Cerebellar nuclear complex (tissue), 1 donor: ENCODE measurements around the gene SH3PXD2A.
"Not testable (repeated sequence)": the region's sequence is repeated elsewhere in the genome, so short reads cannot be mapped to it uniquely, and the experiment has no call there.

ENCODE experiments used
- DNase-seq, 2 experiments: peaks; one replicate each; lab custom pipeline; 2025; lab: John Stamatoyannopoulos, UW

The SH3PXD2A gene

DNA sequence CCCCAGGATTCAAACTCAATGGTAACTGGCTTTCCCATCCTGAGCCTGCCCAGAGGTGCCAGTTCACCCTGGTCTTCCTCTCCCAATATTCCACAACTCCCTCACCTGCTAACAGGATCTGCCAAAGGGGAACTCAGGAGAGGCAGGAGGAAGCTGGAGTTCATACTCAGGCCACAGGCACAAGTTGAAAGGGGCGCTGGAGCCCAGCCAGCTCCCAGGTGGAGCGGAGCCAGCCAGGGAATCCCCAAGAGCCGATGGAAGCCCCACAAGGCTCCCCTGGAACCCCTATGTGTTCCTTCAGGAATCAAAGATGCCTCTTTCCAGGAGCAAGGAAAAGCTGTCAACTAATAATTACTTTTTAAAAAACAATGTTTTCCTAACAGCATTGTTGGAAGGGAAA lies 63.5 kb downstream of the SH3PXD2A start:
- no peak for DNase-seq

DNA sequence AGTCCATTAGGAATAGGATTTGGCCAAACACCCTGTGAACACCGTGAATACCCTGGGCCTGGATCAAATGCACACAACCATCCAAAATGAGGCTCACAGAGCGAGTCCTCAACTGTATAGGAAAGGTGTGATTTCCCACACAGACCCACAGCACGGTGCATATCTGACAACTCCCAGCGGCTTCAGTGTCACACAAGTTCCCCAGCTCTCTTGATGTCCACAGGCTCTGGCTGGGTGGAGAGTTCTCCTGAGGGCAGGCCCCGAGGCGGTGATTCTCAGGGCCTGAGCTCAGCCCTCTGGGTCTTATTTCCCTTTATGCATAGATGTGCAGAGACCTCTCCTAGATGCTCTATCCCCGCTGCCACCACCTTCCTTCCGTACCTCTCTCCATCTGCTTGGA lies 64.1 kb downstream of the SH3PXD2A start:
- DNase-seq = no peak

DNA sequence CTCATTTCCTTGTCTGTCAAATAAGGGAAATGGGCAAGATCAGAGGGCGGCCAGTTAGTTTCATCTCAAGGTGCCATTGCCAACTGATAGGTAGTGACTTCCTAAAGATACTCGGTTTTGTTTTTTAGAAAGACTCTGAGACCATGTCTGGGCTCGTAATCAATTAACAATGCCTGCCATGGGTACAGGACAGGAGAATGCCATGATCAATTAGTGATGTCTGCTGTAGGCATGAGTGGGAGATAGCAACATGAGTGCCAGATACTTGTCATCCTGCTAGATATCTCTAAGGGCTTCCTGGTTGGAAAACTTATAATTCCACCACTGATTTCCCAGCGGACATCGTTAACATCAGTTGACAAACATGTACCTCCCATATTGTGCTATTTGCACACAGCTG lies 64.8 kb downstream of the SH3PXD2A start:
- DNase-seq = no peak

DNA sequence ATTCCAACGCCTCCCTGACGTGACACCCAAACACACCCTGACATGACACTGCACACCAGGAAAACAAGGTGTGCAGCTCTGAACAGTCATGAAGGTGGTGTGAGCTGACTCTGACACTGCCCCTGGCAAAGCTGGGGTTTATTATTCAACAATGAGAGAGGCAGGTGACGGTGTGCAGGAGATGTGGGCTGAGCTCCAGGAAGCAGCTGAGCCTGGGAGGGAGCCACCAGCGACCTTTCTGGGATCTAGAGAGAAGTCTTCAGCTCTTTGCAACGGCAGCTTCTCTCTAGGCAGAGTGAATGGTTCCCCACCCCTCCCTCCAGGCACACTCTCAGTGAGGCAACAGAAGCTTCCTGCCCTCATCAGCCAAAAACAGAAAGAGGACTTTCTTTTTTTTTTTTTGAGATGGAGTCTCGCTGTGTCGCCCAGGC lies 65.6 kb downstream of the SH3PXD2A start:
- DNase-seq = no peak

DNA sequence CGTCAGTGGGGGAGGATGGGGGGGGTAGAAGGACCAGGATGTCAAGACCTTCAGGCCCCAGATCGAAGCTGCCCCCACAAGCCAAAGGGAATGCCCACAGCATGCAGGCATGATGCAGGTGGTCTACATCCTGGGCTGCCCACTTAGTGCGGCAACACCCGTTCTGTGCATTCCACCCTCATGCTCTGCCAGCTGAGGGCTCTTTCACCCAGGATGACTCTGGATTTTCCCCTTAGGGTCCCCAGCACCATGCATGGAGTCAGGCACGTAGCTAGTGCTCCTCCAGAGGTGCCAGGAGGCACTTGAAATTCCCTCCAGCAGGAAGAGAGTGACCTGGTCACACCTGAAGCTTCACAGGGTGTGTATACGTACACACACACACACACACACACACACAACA lies 66.2 kb downstream of the SH3PXD2A start:
- no peak for DNase-seq

DNA sequence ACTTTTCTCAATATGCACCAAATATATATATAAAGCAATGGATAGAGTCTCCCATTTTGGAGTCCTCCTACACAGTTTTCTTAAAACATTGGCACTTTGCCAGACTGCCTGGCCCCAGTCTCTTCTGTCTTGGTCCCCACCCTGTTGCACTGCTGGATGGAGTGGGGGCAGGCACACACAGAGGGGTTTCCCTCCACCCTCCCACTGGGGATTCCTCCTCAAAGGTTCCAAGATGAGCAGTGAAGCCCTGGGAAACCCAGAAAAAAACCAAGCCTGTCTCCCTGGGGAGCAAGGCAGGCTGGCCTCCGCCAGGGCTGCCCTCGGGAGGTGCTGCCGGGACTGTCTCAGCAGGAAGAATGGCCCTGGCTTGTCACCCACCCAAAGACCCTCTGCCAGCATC lies 68.0 kb downstream of the SH3PXD2A start:
- DNase-seq = no peak

DNA sequence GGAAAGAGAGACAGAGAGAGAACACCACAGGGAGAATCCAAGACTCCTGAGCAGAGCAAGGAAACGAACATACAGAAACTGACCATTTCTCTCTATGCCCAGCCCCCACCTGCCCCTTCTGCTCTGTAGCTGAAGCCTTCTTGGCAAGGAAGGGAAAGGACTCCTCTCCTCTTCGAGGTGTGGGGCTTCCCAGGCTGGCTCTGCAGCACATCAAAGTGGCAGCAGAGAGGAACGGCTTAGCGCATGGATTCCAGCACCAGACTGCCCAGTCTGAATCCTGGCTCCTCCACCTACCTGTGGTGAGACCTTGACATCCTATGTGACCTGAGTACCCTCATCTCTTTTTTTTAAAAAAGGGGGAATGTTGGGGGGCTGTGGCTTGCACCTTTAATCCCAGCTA lies 69.4 kb downstream of the SH3PXD2A start:
- DNase-seq = no peak

DNA sequence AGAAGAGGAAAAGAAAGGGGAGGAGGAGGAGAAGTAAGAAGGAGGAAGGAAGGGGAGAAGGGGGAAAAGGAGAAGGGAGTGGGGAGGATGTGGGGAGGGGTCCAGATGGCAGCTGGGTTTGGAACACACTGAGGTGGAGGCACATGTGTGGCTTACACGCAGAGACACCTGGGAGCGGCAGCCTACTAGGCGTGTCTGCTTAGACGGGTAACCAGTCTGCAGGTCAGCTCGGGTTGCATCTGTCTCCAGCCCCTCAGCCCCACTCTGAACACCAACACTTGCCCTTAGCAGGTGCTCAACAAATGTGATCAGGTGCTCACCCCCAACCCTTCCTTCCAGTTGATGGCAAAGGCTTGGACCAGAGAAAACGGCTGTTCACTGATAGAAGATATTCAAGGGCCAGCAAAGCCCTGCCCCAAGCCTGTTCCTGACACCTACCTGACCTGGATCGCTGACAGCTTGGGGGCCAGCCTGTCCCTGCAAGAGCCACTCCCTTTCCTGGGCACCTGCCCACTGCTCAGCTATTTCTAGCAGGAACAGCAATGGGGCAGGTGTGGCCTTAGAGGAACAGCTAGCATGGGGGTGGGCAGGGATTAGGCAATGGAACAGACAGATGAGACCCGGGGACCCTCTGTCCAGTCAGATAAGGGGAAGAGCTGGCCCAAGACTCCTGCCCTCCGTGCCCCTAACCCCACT lies 70.5 kb downstream of the SH3PXD2A start:
- DNase-seq = no peak

DNA sequence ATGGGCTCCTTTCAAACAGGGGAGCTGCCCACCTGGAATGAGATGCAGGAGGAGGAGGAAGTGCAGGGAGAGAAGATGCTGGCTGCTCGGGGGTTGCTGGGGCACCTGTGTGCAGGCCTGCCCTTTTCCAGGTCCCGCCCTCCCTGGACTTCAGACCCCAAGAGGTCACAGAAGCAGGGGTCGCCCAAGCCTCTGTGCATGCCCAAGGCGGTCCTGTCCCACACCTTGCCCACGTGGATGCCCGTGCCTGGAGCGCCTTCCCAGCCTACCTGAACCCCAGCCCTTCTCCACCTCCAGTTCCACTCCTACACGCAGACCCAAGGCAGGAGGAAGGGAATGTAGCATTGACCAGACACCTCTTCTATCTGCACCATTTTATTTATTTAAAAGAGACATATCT lies 71.3 kb downstream of the SH3PXD2A start:
- DNase-seq = no peak

DNA sequence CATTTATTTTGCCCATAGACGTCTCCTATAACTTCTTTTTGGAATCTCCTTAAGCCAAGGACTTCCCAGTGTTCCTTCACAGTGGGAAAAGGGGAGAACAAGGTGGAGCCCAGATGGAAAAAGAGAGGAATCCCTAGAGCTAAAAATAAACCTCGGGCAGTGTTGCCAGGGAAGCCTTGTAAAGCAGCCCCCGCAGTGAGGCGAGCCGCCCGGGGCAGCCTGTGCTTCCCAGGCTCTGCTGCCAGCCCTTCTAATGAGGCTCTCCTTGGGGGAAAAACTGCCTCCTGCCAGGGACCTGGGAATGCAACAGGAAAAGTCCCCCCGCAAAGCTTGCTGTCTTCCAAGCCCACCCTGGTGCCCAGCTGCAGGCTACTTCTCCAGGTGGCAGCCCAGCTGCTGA lies 71.7 kb downstream of the SH3PXD2A start:
- DNase-seq = peak in 1 of 2 experiments; percentile 19

DNA sequence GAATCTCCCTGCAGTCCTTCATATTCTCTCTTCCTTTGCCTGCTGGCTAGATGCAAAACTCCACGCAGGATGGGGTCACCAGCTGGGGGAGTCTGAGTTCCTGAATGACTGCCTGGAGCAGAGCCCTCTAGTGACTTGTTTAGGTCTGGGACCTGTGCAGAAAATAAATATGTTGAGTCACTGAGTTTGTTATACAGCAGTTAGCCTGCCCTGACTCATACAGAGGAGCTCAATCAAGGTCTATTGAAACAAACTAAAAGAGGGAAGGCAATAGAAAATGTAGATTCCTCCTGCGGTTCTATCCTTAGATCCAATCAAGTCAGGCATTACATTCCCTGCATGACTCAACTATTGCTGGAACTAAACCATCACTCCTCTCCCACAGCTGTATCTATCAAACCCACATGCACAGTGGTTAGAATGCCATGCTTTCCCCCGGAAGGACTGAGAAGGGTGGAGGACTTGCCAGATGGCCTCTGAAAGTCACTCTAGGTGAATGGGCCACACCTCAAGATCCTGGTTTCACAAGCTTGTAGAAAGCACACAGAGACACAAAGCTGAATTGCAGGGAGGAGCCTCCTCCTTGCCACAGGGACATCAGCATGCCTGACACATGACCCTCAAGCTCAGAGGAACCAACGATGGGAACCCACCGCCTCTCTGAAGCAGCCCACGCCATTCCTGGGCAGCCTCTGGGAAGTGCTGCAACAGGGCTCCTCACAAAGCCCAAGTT lies 73.9 kb downstream of the SH3PXD2A start:
- DNase-seq = no peak

DNA sequence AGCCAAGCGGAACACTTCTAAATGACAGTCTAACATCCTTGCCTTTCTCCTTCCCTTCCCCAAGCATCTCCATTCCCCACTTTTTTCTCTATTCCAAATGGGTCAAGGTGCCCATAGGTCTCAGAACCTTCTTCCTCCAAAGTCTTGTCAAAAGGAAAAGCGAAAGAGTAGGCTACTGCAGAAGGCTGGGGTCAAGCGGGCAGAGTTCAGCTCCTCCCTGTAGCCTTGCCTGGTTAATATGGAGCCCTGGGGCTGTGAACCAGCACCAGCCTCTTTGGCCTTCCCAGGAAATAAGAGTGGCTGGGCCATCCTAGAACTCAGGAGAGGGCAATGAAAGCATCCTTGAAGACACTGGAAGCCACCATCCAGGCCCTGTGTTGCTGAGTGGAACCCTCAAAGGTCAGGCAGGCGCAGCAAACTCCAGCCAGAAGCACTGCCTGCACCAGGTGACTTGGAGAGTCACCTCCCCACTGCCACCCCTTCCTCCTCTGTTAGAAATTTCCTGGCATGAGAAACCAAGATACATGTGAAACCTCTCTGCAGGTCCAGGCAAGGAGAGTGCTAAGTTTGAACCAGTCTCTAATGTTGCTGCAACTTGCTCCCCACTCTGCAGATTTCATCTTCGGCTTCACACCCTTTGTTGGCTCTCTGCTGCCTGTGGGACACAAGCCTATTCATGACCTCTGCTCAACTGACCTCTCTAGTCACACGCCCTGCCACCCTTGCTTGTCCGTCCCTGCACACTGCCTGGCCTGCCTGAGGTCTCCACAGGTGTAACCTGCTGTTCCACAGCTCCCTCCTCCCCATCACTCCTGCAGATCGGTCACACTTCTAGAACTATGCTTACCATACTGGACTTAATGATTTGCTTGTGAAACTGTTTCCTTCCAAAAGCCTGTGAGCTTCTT lies 74.9 kb downstream of the SH3PXD2A start:
- DNase-seq = no peak

DNA sequence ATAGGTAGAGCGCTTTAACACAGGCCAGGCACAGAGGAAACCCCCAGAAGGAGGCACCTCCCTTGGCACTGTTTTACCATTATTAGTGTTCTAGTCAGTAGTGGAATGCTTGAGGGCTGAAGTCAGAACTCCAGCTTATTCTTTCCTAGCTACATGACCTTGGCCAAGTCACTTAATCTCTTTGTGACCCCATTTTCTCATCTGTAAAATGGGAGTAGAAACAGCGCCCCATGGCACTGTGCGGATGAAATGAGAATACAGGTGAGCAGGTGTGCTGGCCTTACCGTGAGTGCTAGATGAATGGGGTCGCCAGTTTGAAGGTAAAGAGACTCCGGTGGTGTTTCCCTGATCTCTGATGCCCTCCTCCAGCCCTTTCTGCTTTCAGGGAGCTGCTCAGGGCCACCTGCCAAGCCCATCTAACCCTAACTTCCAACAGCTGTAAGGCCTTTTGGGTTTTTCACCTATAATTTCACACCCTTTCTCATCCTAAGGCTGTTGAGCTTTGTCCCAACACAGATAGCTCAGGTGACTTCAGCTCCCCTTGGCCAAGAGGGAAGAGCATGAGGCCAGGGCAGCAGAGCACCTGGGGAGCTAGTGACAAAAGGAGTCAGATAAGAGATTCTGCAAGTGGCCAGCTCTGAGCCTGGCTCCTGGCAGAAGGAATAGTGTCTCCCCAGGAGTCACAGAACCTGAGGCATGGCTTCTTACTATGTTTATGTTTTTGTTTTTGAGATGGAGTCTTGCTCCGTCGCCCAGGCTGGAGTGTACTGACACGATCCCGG lies 76.8 kb downstream of the SH3PXD2A start:
- DNase-seq = no peak

DNA sequence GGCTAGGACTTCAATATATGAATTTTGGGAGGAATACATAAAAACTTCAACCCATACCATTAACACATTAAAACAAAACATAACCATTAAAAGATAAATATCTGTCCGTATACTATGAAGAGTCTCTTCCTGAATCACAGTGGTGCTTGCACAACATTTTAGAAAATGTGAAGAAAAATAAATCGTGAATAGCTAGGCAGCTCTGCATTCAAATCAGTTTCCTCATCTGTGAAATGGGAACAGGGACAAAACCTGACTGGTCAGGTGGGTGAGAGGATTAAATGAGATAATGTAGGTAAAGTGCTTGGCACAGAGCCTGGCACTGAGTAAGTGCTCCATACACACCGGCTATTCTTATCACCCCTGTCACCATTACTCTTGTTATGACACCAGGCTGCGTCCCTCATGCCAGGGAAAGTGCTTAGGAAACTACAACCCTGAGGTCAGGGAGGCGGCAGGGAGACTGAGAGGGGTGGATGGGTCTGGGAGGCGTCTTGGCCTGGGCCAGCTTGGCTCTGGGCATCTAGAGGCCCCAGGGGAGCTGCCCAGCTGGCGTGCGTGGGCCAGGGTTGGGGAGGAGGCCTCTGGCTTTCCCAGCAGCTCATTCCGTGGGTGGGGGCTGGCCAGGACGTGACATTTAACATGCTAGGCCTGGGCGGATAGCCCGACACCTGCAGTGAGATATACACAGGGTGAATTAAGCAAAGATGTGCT lies 78.3 kb downstream of the SH3PXD2A start:
- no peak for DNase-seq

DNA sequence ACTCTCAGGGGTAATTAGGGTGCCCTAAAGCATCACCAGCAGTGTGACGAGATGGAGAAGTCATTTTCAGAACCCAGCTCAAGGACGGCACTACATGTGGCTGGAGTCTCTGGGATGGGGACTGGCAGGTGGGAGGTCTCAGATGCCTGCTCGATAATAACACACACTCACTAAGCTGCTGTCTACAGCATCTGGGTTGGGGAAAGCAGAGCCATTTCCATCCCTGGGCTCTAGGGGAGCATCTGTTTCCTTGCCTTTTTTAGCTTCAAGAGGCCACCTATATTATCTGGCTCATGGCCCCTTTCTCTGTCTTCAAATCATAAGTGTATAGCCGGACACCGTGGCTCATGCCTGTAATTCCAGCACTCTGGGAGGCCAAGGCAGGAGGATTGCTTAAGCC lies 79.6 kb downstream of the SH3PXD2A start:
- DNase-seq = no peak

DNA sequence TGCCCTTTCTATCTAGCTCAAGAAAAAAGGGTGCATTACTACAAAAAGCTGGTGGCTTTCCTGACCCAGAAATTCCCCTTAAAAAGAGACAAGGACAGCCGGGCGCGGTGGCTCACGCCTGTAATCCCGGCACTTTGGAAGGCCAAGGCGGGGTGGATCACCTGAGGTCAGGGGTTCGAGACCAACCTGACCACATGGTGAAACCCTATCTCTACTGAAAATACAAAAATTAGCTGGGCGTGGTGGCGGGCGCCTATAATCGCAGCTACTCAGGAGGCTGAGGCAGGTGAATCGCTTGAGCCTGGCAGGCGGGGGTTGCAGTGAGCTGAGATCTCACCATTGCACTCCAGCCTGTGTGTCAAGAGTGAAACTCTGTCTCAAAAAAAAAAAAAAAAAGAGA lies 82.5 kb downstream of the SH3PXD2A start:
- not testable (repeated sequence) for DNase-seq

DNA sequence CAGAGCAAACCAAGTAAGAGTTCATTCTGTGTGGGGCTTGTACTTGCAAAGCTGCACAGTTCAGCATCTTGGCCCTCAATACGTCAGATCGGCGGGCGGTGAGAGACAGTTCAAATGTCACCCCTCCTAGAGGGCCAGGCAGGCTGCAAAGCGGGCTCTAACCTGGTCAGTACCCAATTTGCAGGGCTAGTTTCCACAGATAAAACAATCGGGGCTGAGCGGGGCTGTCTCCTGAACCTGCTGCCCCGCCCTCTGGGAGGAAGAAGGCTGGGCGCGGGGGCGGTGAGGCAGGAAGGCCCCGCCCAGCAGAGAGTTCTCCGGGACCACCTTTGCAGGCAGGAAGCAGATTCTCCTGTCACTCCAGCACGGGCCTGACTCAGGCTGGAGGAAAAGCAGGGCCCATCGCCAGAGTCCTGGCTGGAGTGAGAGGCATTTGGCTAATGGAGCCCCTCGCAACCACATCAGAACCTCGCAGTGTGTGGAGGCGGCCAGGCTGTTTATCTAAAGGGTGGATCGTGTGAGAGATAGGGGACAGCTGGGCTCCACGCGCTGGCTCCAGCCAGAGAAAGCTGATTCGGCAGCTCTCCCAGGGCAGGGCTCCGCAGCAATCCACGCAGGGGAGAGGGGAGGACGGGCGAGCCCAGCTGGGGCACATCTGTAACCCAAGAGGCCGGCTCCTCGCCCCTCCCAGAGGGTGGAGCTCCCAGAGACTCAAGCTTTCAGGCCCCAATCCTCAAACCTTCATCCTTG lies 83.1 kb downstream of the SH3PXD2A start:
- peak; percentile 3 to 23 for DNase-seq

DNA sequence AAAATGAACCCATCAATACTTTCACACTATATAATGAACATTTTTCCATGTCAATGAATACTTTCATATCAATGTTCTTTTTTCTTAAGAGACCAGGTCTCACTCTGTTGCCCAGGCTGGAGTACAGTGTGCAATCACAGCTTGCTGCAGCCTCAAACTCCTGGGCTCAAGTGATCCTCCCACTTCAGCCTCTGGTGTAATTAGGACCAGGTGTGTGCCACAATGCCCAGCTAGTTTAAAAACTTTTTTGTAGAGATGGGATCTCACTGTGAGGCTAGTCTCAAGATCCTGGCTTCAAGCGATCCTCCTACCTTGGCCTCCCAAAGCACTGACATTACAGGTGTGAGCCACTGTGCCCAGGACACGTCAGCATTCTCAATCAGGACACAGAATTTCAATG lies 85.2 kb downstream of the SH3PXD2A start:
- DNase-seq = no peak

DNA sequence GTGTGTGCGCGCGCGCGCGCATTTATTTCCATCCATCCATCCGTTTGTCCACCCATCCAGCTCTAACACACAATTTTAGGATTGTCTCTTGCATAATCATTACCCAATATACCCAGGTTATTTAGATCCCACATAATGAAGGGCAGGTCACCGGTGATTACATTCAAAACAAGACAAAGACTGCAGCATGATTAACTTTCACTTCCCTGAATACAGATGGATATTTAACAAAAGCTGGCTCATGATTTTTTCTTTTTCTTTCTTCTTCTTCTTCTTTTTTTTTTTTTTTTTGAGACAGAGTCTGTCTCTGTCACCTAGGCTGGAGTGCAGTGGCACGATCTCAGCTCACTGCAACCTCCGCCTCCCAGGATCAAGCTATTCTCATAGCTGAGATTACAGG lies 86.2 kb downstream of the SH3PXD2A start:
- DNase-seq = no peak

DNA sequence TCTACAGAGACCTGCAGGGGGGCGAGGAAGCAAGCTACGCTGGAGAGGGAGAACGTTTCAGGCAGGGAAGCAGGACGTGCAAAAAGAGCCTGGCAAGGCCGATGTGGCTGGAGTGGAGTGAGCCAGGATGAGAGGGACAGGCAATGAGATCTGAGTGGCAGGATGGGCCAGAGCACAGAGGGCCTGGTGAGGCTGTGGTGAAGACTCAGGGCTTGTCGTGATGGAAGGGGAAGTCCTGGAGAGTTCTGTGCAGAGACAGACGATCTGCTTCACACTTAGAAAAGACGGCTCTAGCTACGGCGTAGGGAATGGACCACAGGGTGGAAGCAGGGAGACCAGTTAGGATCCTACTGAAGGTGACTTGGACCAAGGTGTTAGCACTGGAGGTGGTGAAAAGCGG lies 87.0 kb downstream of the SH3PXD2A start:
- no peak for DNase-seq

DNA sequence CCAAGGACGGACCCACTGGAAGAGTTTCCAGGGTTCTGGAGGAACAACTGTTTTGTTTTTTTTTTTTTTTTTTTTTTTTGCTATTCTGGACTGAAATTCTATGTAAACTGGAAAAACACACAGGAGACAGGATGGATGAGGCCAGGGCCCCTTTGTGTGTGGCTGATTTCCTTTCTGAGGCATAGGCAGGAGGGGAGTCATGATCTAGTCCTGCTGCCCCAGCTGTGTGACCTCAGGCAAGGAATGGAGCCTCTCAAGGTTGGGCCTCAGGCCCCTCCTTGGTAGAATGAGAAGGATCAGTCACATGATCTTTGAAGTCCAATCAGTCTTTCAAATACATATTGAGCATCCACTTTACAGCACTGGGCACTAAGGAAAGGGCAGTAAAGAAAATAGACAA lies 87.6 kb downstream of the SH3PXD2A start:
- DNase-seq = no peak
